Measurements from ENCODE around the gene CHORDC1. TPM values are rescaled to one million over a fixed set of nuclear protein-coding genes. Genes with fewer than 3 reads are reported as not detected.
A peak's percentile ranks its signal among the peaks of the same experiment; 100 is the strongest.
"Not testable (repeated sequence)": the region's sequence is repeated elsewhere in the genome, so short reads cannot be mapped to it uniquely, and the experiment has no call there.

CHORDC1 gene
- 40.7 and 57.3 TPM in 2 replicates for total RNA-seq (2014; rRNA removed)
- 30.2 TPM for polyA plus RNA-seq (2012)

DNA sequence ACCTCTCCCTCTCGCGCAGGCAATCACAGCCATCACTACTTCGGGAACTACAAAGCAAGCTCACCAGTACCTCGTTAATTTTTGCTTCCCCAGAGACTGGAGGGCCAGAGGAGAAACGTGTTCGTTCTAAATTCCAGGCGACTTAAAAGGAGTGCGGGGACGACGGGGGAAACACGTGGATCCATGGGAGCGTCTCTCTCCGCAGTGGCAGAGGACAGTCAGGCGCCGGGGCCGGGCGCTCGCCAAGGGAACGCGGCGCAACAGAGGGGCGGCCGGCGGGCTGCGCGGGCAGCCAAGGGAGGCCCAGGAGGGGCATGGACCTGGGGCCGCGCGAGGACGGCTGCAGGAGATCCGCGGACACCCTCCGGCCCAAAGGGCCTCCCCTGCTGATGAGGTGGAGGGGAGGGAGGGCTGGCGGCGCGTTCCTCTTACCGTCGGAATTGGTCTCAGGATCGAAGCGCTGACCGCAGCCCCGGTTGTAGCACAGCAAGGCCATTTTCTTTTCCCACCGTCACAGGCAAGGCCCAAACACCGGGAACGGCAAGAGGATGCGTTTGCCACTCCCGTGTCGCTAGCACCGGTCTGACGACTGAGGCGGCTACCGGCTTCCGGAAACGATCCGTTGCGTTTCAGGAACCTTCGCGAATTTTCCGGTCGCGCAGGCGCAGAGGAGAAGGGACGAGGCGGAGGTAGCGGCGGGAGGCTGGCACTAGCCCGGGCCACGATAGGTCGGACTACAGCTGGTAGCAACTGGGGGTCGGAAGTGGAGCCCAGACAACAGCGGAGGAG is at the start of gene CHORDC1:
TSS of gene CHORDC1 (minus strand) at position 591 of the 789 bp plus-strand sequence. CDS start at position 496, 95 bp downstream.
- peak; percentile 80 for DNase-seq (ENCODE audit: low read depth)

DNA sequence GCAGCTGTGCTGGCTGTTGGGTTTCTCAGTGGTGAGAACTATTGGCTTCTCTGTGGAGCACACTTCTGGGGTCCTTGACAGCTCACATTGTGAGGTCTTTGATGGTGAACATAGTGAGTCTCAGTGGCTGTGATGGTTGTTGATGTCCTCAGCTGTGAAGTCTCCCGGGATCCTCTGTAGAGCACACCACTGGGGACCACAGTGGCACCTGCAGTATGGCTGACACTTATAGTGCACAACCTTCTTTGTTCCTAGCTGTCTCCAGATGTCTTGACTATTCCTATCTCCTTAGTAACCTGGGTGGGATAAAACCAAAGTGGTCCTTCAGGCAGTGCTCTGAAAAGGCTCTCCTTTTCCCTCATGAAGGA is 34.3 kb upstream of the CHORDC1 start:
- DNase-seq (ENCODE audit: low read depth), result no peak

DNA sequence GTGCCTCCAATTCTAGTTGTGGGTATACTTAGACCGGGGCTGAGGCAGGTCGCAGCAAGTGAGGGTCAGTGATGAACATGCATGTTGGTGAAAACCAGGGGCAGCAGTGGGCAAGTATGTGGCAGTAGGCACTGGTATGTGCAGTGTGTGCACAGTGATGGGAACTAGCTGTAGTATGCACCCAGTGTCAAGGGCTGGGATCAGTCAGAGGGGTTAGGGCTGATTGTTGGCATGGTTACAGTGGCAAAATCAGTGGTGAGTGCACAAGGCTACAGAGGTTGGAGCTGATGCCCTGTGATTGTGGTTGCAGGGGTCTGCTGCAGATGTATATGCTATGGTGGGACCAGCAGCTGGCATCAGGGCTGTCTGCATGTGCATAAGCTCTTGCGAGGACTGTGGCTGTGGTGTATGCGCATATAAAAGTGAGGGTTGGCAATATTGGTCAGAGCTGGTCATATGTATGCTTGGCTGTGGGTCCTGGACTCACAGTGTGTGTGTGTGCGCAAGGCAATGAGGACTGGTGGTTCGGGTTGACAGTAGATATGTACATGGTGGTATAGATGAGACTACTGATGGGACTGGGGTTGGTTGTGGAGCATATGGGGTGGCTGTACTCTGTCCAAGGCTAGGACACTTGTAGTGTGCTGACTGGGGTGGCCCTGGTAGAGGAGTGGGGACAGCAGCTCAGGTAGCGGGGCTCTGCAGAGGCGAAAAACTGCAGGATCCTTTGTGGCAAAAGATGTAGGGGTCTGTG is 33.7 kb upstream of the CHORDC1 start:
- DNase-seq (ENCODE audit: low read depth), result no peak

DNA sequence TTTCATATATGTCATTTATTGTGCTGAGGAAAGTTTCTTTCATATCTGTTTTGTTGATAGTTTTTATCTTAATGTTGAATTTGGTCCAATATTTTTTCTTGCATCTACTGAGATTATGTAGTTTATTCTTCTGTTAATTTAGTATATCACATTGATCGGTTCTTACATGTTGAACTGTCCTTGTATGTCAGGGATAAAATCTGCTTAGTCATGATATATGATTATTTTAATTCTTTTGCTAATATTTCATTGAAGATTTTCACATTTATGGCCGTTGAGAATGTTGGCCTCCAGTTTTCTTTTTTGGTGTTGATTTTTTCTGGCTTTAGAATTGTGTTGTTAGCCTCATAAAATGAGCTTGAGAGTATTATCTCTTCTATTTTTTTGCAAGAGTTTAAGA is 31.2 kb upstream of the CHORDC1 start:
- DNase-seq (ENCODE audit: low read depth), result no peak

DNA sequence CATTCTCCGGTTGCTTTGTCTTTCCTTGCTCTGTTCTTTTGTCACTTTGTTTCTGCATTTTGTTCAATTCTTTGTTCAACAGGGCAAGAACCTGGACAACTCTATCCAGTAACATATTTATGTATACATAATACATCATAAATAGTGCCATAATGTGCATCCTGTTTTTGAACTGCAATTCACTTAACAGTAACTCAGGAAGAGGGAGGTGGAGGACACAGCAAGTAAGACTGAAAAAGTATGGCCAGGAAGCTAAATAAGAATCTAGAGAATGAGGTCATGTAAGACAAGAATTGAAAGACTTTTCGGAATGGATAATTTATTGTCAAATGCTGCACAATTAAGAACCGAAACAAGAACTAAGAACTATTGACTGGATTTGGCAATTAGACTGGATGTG is 29.2 kb upstream of the CHORDC1 start:
- no peak for DNase-seq (ENCODE audit: low read depth)

DNA sequence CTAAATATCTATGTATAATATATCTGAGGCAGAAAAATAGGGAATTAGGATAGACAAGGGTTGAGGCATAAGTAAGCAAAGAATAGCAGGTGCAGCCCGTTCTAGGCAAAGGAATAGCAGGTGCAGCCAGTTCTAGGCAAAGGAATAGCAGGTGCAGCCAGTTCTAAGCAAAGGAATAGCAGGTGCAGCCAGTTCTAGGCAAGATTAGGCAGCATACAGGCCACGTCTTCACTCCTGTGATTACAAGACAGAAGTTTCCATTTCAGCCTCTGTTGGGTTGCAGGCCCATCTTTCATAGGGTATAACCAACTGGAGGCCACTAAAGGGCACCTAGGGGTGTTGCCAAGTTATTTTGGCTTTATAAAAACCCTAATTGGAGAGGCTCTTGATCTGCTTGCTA is 28.8 kb upstream of the CHORDC1 start:
- no peak for DNase-seq (ENCODE audit: low read depth)

DNA sequence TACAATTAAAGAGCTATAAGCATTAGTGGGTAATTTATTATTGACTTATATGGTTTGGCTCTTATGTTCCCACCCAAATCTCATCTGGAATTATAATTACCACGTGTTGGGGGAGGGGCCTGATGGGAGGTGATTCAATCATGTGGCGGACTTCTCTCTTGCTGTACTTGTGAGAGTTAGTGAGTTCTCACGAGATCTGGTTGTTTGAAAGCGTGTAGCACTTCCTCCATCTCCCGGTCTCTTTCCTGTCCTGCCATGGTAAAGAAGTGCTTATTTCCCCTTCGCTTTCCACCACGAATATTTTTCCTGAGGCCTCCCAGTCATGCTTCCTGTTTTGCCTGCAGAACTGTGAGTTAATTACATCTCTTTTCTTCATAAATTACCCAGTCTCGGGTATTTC is 28.1 kb upstream of the CHORDC1 start:
- no peak for DNase-seq (ENCODE audit: low read depth)

DNA sequence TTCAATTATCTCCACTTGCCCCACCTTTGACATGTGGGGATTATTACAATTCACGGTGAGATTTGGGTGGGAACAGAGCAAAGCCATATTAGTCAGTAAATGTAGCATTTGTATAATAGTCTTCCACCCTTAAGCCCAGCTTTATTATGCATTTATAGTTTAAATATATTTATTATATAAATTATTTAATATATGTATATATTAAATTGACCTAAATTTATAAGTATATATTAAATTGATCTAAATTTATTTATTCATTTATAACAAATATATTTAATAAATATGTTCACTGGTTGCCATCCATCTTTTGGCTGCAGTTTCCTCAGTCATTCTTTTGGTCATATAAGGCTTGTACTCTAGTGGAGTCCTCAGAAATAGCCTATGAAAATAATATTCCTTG is 23.6 kb upstream of the CHORDC1 start:
- no peak for DNase-seq (ENCODE audit: low read depth)

DNA sequence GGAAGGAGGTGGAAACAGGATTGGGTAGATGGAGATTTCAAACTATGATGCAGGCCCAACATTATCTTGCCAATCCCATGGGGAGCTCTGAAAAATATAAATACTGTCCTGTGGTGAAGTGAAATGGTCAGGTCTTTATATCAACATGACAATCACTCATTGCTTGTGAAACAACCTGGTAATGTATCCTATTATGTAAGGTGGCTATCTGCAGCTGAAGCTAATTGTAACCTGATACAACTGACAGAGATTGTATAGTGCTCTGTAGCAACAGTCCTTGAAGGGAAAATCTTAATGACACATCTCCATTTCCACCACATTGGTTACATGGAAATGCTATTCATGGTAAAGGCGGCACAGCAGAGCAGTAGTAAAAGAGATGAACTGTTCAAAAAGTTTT is 20.7 kb upstream of the CHORDC1 start:
- no peak for DNase-seq (ENCODE audit: low read depth)

DNA sequence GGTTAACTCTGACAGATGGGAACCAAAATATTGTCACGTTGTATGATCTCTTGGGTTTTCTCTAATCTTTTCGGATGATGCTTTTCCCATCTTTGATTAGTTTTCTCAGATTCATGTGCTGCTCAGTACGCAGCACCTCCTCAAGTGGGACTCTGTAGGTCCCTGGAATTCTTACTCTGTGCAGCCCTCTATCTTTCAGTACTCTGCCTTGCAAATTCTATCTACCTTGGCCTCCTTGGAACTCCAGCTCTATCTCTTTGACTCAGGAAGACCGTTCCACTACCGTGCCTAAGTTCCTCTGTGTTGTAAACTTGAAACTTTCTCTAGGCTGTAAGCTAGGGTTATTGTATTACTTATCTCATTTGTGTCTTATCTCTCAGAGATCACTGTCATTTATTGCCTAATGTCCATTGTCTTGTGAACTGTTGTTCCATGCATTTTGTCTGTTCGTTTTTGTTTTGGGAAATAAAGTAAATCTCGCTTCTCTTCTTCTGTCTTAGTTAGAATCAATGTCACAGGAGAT is 20.1 kb upstream of the CHORDC1 start:
- DNase-seq (ENCODE audit: low read depth), result no peak

DNA sequence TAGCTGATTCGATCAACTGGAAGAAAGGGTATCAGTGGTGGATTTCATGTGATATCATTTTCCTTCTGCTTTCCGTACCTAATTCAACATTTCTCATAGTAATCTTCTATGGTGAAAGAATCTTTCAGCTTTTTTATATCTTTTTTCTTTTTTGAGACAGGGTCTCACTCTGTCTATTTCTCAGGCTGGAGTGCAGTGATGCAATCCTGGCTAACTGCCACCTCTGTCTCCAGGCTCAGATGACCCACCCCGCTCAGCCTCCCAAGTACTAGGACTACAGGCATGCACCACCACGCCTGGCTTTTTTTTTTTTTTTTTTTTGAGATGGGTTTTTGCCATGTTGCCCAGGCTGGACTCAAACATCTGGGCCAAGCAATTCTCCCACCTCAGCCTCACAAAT is 18.6 kb upstream of the CHORDC1 start:
- DNase-seq (ENCODE audit: low read depth), result no peak

DNA sequence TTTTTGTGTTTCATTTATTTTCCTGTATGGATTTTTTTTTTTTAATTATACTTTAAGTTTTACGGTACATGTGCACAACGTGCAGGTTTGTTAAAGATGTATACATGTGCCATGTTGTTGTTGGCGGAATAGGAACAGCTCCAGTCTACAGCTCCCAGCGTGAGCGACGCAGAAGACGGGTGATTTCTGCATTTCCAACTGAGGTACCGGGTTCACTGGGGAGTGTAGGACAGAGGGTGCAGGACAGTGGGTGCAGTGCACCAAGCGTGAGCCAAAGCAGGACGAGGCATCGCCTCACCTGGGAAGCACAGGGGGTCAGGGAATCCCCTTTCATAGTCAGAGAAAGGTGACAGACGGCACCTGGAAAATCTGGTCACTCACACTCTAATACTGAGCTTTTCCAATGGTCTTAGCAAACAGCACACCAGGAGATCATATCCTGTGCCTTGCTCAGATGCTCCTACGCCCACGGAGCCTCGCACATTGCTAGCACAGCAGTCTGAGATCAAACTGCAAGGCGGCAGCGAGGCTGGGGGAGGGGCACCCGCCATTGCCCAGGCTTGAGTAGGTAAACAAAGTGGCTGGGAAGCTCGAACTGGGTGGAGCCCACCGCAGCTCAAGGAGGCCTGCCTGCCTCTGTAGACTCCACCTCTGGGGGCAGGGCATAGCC is 17.3 kb upstream of the CHORDC1 start:
- not testable (repeated sequence) for DNase-seq (ENCODE audit: low read depth)

DNA sequence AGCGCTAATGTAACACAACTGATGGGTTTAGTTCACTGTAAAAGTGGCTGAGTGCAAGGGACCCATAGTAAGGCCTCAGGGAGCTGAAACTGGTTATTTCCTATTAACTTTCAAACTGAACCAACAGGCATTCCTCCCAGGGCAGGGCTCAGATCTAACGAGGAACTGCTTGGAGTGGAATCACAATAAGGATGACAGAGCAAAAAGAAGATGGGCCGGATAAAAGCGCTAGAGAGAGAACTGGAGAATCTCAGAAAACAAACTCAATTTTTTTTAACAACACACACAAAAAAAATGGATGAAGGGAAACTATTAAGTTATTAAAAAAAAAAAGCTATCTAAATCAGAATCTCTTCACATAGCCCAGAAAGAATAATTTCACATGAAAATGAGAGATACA is 14.2 kb upstream of the CHORDC1 start:
- DNase-seq (ENCODE audit: low read depth), result no peak

DNA sequence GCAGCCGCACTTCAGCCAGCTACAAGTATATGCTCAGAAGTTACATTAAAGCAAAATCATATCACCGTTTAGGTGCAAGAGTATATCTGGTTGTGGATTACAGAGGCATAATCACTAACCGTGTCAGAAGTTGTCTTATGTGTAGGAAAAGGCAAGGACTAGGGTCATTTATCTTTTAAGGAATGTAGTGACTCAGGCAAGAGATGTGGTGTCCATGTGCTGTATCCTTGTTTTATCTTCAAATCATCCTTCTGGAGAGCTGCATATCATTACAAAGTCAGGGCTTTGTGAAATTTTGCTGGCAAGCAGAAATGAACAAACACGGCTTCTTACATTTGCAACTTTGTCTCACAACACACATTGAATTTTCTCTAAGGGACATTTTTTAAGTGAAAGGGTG is 12.7 kb upstream of the CHORDC1 start:
- DNase-seq (ENCODE audit: low read depth), result no peak

DNA sequence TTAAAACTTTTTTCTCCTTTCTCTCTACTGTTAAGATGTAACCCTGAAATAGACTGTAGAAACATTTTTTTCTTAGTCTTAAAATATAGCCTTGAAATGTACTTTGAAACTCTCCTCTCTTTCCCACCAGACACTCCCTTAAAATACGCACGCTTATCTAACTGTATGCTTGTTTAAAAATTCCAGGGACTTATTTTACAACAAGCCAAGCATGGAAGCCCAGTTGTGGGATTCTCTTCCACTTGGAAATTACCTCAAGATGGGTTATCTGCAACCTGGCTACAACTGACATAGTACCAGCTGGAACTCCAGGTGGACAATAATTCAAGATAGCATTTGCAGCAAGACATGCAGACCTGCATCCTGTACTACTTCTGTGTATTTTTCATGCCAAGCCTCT is 12.1 kb upstream of the CHORDC1 start:
- DNase-seq (ENCODE audit: low read depth), result no peak

DNA sequence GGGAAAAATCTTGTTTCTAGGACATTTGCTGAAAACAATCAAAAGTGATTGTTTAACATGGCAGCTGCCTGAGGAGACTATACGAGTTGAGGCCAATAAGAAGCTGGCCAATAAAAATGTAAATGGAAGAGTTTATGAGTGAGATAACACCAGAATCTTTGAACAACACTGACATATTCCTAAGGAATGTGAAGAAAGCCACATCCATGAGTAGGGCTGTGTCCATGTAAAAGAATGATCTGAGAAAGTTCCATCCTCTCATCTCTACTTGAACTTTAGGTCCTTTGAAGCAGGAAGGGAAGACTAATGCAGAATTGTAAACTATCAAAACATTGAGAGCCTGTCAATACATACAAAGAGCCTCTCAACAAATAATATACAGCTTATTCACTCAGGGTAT is 6.9 kb upstream of the CHORDC1 start:
- DNase-seq (ENCODE audit: low read depth), result peak; percentile 23

DNA sequence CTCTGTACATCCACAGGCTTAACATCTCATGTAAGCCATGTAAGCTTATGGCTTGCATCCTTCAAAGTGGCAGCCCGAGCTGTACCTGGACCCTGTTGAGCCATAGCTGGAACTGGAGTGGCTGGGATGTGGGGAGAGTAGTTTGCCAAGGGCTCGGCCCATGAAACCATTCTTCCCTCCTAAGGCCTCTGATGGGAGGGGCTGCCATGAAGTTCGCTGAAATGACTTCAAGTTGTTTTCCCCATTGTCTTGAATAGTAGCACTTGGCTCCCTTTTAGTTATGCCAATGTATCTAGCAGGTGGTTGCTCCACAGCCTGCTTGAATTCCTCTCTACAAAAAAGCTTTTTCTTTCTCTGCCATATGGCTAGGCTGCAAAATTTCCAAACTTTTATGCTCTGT is 5.2 kb upstream of the CHORDC1 start:
- DNase-seq (ENCODE audit: low read depth), result no peak

DNA sequence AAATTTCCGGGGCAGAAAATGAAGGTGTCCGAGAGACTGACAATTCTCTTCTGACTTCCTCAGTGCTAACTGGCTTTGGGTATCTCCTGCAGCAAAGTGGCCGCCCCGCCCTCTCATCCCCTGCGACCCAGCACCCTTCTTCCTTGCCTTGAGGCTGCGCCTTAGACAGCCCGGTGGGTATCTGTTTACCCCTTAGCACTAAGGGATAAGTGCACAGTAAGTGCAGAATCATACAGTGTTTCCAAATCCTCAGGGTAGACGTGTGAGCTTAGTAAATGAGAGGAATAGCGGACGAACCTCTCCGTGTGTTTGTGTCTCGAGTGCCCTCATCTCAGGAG is 368 bp upstream of the CHORDC1 start:
- DNase-seq (ENCODE audit: low read depth), result no peak

DNA sequence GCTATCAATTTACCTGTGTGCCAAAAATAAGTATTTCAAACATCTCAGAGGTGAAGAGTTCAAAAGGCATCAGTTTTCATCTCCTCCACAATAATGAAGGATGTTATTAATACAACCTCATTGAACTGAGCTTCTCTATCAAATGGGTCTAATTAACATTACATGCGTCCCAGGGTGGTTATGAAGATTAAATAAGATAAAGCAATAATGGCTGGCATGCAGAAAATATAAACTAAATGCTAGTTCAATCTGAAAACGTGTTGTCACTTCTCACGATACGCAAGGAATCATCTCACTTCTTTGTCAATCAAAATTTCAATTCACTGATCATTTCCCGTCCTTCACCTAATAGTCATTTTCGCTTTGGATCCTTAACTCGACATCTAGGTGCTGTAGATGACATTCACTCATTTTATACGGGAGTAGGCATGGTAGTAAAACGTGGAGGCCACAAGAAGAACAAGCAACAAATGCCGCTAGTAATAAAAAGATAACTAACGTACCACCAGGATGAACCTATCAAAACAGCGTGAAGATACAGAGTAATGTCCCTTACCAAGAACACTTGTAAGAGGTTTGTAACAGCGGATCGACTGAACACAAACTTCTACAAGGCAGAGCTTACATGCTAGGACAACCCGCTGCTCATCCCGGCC is 918 bp downstream of the CHORDC1 start:
- no peak for DNase-seq (ENCODE audit: low read depth)

DNA sequence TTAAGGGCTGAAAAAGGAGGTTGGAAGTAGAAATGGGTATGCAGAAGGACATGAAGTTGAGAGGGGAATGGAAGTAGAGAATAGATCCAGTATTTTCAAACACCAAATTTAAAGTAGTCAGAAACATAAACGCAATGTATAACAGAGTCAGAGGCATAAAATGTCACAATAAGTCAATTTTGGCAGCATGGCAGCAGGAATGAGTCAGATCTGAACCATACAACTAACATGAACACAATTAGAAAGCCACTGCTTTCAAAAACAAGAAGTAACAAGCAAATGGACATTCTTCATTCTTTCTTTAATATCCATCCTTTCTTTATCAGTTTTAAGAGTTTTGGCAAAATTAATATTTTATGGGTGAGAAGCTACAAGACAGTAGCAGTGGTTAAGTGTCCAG is 2.5 kb downstream of the CHORDC1 start:
- DNase-seq (ENCODE audit: low read depth), result peak; percentile 42

DNA sequence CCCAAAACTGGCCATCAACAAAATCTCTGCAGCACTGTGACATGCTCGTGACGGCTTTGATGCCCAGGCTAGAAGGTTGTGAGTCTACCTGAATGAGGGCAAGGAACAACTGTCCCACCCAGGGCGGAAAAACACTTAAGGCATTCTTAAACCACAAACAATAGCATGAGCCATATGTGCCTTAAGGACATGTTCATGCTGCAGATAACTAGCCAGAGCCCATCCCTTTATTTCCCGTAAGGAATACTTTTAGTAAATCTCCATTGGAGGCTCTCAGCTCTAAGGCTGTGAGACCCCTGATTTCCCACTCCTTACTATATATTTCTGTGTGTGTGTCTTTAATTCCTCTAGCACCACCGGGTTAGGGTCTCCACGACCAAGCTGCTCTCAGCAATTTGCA is 3.4 kb downstream of the CHORDC1 start:
- DNase-seq (ENCODE audit: low read depth), result no peak

DNA sequence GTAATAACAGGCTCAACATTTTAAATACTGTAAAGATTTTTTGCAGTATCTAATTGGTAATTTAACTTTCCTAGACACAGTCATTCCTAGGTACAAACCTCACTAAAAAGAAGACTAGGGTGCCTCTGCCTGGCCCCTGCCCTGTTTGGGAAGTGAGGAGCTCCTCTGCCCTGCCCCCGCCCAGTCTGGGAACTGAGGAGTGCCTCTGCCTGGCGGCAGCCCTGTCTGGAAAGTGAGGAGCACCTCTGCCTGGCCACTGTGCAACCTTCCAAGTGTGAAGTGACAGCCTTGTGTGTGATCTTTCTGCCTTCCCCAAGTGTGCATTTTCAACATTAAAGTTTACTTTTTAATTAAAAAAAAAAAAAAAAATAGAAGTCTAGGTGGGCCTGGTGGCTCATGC is 4.2 kb downstream of the CHORDC1 start:
- DNase-seq (ENCODE audit: low read depth), result no peak
